ENCODE measurements around the gene MT1E. TPM values are rescaled to one million over a fixed set of nuclear protein-coding genes. Genes with fewer than 3 reads are reported as not detected.

Gene MT1E
- total RNA-seq, 1 experiment from 2014 or later: 383 TPM

DNA sequence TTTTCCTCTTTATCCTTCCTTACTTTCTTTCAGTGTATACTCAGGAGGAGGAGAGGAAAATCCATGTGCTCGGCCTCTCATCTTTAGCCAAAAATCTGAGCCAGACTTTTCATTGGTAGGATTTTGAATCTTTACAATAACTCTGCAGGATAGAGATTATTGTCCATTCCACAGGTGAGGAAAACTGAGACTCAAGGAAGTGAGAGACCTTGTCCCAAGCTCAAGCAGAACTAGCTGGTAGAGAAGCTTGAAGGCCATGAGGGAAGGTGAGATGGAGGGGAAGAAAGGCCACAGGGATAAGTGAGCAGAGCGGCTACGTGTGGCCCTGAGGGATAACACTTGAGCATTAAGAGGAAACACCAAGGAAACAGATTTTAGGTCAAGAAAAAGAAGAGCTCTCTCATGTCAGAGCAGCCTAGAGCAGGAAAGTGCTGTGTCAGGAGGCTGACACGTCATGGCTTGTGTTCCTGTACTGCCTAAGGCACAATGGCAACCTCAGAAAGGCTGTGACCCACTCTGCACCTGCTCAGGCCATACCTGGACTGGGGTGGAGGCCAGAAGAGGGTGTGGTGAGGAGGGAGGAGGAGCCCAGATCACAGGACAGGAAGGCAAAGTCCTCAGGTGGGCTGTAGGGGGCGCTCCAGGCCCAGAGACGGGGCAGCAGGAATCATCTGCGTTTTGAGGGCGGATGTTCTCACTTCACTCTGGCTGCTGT, 48.8 kb upstream of the MT1E start (continued):
- TF ChIP-seq ZNF274 (IDR thresholded peaks at IDR 0.05; ENCODE audit: low read depth, low read length) (no peak), EZH2 (IDR thresholded peaks at IDR 0.05) (no peak), RAD21 (IDR thresholded peaks at IDR 0.05; ENCODE audit: low read depth) (peak; percentile 98), EZH2phosphoT487 (IDR thresholded peaks at IDR 0.05; ENCODE audit: borderline replicate concordance) (no peak)

DNA sequence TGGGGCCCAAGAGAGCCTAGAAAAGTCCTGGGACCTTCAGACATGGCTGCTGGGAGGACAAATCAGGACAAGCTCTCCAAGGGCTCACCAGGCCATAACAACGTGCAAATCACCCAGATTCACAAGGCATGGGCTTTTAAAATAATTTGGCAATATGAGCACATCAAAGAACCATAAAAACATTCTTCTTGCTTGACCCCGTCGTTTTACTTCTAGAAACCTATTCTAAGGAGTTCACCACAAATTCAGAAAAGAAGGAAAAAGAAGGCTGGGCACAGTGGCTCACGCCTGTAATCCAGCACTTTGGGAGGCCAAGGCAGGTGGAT, 48.3 kb upstream of the MT1E start:
- RAD21 ChIA-PET (ENCODE audit: low non-redundant PET in 1 of 2, low total read pairs in 2 of 2, uncharacterized antibody in 2 of 2, unreplicated experiment in 2 of 2): interaction anchor here (0.6 to 1.9 kb wide), 3 partner anchors 50 to 125 kb away, joined by 3 to 5 read pairs (median 3); no protein-coding TSS in a partner anchor

More for the DNA sequence above, 48.3 kb upstream of the MT1E start:
- no peaks in the 10 kb centered on the region for H3K9me3 ChIP-seq (ENCODE audit: control insufficient read depth in 1 of 2, insufficient read depth in 1 of 2, low read depth in 1 of 2, low read length in 2 of 2)
- ChIA-PET POLR2A (interaction anchor here (1.0 kb wide), 1 partner anchor 26 kb away, joined by 3 read pairs; no protein-coding TSS in a partner anchor), CTCF (interaction anchor here (0.7 to 3.0 kb wide), 4 partner anchors 23 to 212 kb away, joined by 3 to 37 read pairs (median 4); no protein-coding TSS in a partner anchor)
- no peak overlapping the region for H3K4me3 ChIP-seq (replicated peaks in 1 of 2; ENCODE audit: low read depth in 1 of 2, low read length in 2 of 2)
- BruUV-seq (replicated peaks): no TSS peak
- peaks cover 0 to 9% of the 10 kb centered on the region in 2 experiments; a peak in 2 of 4 replicates for H3K4me1 ChIP-seq (ENCODE audit: control insufficient read depth in 1 of 2, insufficient read depth in 2 of 2, low read length in 2 of 2)
- no peaks in the 10 kb centered on the region for H3K9me2 ChIP-seq (ENCODE audit: insufficient read depth)
- no peaks in the 10 kb centered on the region for H3K36me3 ChIP-seq (ENCODE audit: control insufficient read depth in 1 of 2, insufficient read depth in 2 of 2, low read length in 2 of 2)
- H2AFZ ChIP-seq (ENCODE audit: low read depth, low read length, poor library complexity, severe bottlenecking): peak overlapping the region; percentile 87
- H3K27ac ChIP-seq (ENCODE audit: low read depth, low read length): no peak overlapping the region
- no peak overlapping the region for H3K9ac ChIP-seq (ENCODE audit: low read length)
- H3K27me3 ChIP-seq (ENCODE audit: insufficient read depth, low read length): no peaks in the 10 kb centered on the region
- ATAC-seq (no peak), DNase-seq (ENCODE audit: low read depth, low spot score) (no peak)
- H4K20me1 ChIP-seq (ENCODE audit: insufficient read depth): no peaks in the 10 kb centered on the region
- no peak for TF ChIP-seq RAD21 (IDR thresholded peaks at IDR 0.05; ENCODE audit: low read depth)
- TF ChIP-seq ZNF274 (IDR thresholded peaks at IDR 0.05; ENCODE audit: low read depth, low read length): no peak
- TF ChIP-seq FOSL1 (IDR thresholded peaks at IDR 0.05; ENCODE audit: low read depth): no peak
- TF ChIP-seq EZH2phosphoT487 (IDR thresholded peaks at IDR 0.05; ENCODE audit: borderline replicate concordance): no peak
- TF ChIP-seq, protein P1, sequence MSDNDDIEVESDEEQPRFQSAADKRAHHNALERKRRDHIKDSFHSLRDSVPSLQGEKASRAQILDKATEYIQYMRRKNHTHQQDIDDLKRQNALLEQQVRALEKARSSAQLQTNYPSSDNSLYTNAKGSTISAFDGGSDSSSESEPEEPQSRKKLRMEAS (IDR thresholded peaks at IDR 0.05): no peak
- TF ChIP-seq YY1 (IDR thresholded peaks at IDR 0.05; ENCODE audit: extremely low read depth, insufficient replicate concordance, low read depth, low read length): no peak
- TF ChIP-seq JUND (IDR thresholded peaks at IDR 0.05): no peak
- TF ChIP-seq TCF7L2 (IDR thresholded peaks at IDR 0.05; ENCODE audit: borderline replicate concordance, extremely low read depth, insufficient read depth, insufficient read length): no peak
- no peaks in the 10 kb centered on the region for H3K79me2 ChIP-seq (ENCODE audit: insufficient read depth, low read length)
- intact Hi-C loops (cut with micrococcal nuclease): loop anchor here (1.0 to 10.0 kb wide), 6 partner anchors 50 to 470 kb away; partner anchors contain the start of gene HERPUD1
- 0 out of 2 replicates have a peak overlapping the region, but pooled peaks have one; percentile 4 for H3K4me2 ChIP-seq (ENCODE audit: low read length)
